ENCODE results near the gene NRROS. TPM values are rescaled to one million over a fixed set of nuclear protein-coding genes. Genes with fewer than 3 reads are reported as not detected.
"Not testable (repeated sequence)": the region's sequence is repeated elsewhere in the genome, so short reads cannot be mapped to it uniquely, and the experiment has no call there.

The NRROS gene
- total and polyA plus RNA-seq, 7 donors: 0.83 to 3.0 (median 1.9) TPM

DNA sequence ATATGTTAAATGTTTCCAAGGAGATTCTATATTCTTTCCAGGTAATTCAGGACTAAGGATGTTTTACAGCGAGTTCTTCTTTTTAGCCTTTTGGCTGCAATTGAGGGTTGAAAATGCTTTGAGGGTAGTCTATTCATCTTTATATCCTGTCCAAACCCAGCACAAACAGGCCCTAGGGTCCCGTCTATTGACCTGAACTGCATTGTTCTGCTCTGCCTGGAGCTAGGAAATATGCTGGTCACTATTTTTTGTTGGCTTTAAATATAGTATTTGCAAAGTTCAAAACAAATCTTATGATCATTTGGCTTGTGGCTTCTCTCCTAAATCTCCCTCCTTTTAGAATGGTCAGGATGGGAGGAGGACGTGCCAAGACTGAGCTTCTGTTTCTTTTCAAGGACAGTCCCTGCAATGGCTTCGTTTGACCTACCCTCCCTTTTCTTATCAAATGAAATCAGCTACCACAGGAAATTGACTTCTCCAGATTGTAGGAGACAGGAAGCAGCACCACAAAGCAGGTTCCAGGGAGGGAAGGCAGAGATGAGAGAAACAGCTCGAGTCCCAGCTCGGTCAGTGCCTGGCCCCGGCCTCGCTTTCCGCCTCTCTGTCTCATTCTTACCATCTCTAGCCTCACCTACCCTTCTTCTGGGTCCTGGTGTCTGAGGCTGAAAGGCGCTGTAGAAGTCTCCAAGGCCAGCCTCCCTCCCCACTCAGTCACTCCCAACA is 27.6 kb upstream of the NRROS start:
- H3K27ac ChIP-seq: peak overlapping the region; percentile 55
- 65 to 67% (median 65%) methylated on average over 10 of the region's 10 CpGs for WGBS, 3 donors
- no peaks in the 10 kb centered on the region for H3K36me3 ChIP-seq (ENCODE audit: insufficient read depth in 1 of 2, low read depth in 1 of 2)
- H3K9me3 ChIP-seq: no peaks in the 10 kb centered on the region
- ATAC-seq (no peak), DNase-seq (no peak)
- no peaks in the 10 kb centered on the region for H3K27me3 ChIP-seq (ENCODE audit: insufficient read depth in 3 of 3, low read length in 2 of 3)
- TF ChIP-seq, protein P1, sequence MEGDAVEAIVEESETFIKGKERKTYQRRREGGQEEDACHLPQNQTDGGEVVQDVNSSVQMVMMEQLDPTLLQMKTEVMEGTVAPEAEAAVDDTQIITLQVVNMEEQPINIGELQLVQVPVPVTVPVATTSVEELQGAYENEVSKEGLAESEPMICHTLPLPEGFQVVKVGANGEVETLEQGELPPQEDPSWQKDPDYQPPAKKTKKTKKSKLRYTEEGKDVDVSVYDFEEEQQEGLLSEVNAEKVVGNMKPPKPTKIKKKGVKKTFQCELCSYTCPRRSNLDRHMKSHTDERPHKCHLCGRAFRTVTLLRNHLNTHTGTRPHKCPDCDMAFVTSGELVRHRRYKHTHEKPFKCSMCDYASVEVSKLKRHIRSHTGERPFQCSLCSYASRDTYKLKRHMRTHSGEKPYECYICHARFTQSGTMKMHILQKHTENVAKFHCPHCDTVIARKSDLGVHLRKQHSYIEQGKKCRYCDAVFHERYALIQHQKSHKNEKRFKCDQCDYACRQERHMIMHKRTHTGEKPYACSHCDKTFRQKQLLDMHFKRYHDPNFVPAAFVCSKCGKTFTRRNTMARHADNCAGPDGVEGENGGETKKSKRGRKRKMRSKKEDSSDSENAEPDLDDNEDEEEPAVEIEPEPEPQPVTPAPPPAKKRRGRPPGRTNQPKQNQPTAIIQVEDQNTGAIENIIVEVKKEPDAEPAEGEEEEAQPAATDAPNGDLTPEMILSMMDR (IDR thresholded peaks at IDR 0.05): no peak
- intact Hi-C loops (cut with DNase I): no loop called here
- H3K4me1 ChIP-seq: no peaks in the 10 kb centered on the region
- H3K4me3 ChIP-seq: no peak overlapping the region

- H3K27ac ChIP-seq; H3K4me3 ChIP-seq; ATAC-seq; H3K9me3 ChIP-seq; DNase-seq; H3K36me3 ChIP-seq (ENCODE audit: insufficient read depth in 1 of 2, low read depth in 1 of 2); H3K27me3 ChIP-seq (ENCODE audit: insufficient read depth in 3 of 3, low read length in 2 of 3); intact Hi-C loops (cut with DNase I); H3K4me1 ChIP-seq: not testable (repeated sequence)
- WGBS, 3 donors: 93 to 95% (median 95%) methylated on average over 6 of the region's 6 CpGs
Observed at GRCh38 chr3:196615234-196615633, 24.3 kb upstream of the NRROS start.

DNA sequence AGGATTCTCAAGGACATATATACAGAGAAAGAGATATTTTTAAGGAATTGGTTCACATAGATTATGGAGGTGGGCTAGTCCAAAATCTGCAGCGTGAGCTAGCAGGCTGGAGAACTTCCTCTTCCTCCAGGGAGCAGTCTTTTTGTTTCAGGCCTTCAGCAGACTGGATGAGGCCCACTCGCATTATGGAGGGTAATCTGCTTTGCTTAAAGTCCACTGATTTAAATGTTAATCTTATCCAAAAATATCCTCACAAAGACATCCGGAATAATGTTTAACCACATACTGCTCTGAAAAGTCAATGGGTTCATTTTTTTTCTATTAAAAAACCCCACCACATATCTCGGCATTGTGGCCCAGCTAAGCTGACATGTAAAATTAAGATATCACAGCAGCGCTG is 22.2 kb upstream of the NRROS start:
- Histone ChIP-seq H3K4me1 (no peaks in the 10 kb centered on the region), H3K27me3 (ENCODE audit: insufficient read depth in 3 of 3, low read length in 2 of 3) (no peaks in the 10 kb centered on the region), H3K9me3 (no peaks in the 10 kb centered on the region), H3K36me3 (ENCODE audit: insufficient read depth in 1 of 2, low read depth in 1 of 2) (no peaks in the 10 kb centered on the region), H3K4me3 (no peak overlapping the region), H3K27ac (no peak overlapping the region)
- TF ChIP-seq, protein P1 (IDR thresholded peaks at IDR 0.05): no peak
- 74 to 79% (median 77%) methylated on average over 5 of the region's 5 CpGs for WGBS, 3 donors
- intact Hi-C loops (cut with DNase I): no loop called here
- ATAC-seq (no peak), DNase-seq (no peak)

GRCh38 chr3:196619223-196619622 is 20.3 kb upstream of the NRROS start:
- Histone ChIP-seq H3K4me1 (no peaks in the 10 kb centered on the region), H3K27me3 (ENCODE audit: insufficient read depth in 3 of 3, low read length in 2 of 3) (no peaks in the 10 kb centered on the region), H3K4me3 (no peak overlapping the region), H3K27ac (no peak overlapping the region), H3K9me3 (no peaks in the 10 kb centered on the region), H3K36me3 (ENCODE audit: insufficient read depth in 1 of 2, low read depth in 1 of 2) (no peaks in the 10 kb centered on the region)
- ATAC-seq (no peak), DNase-seq (no peak)
- intact Hi-C loops (cut with DNase I): no loop called here
- 39 to 51% (median 50%) methylated on average over 5 of the region's 5 CpGs for WGBS, 3 donors
- TF ChIP-seq, protein P1 (IDR thresholded peaks at IDR 0.05): no peak

- H3K27me3 ChIP-seq (ENCODE audit: insufficient read depth in 3 of 3, low read length in 2 of 3); intact Hi-C loops (cut with DNase I); H3K4me1 ChIP-seq; H3K9me3 ChIP-seq; H3K36me3 ChIP-seq (ENCODE audit: insufficient read depth in 1 of 2, low read depth in 1 of 2); ATAC-seq; H3K4me3 ChIP-seq; DNase-seq: not testable (repeated sequence)
- WGBS, 3 donors: 47 to 62% (median 48%) methylated on average over 2 to 3 of the region's 5 CpGs
- peak overlapping the region; percentile 16 for H3K27ac ChIP-seq
Observed at GRCh38 chr3:196619627-196620026, 19.9 kb upstream of the NRROS start.
